Testis (tissue), 3 donors: Measurements from ENCODE around the gene C1orf21. TPM values are rescaled to one million over a fixed set of nuclear protein-coding genes. Genes with fewer than 3 reads are reported as not detected.

Experiments
- DNase-seq: peaks from one replicate; pipeline ENCODE4 v3.0.0-alpha.2; 2019
- H3K27ac ChIP-seq, 2 donors: fragments of 200-600 bp; sonication (generic); one replicate each; pipeline ENCODE4 v1.5.1; 2019
- H3K27me3 ChIP-seq: fragments of 200-600 bp; sonication (generic); one replicate; pipeline ENCODE4 v1.5.1; 2019
- H3K36me3 ChIP-seq: fragments of 200-600 bp; sonication (generic); one replicate; pipeline ENCODE4 v1.5.1; 2017; ENCODE audit warnings: low read depth; ENCODE audit errors: missing control alignments
- H3K4me1 ChIP-seq: fragments of 200-600 bp; sonication (generic); one replicate; pipeline ENCODE4 v1.5.1; 2019
- H3K4me3 ChIP-seq, 2 donors: fragments of 200-600 bp; sonication (generic); one replicate each; pipeline ENCODE4 v1.5.1; 2017 to 2019
- H3K9me3 ChIP-seq: fragments of 200-600 bp; sonication (generic); one replicate; pipeline ENCODE4 v1.5.1; 2017
- POLR2A ChIP-seq: fragments of 450-650 bp; IDR thresholded peaks from one replicate; pipeline ENCODE4 v1.6.1; 2017; ENCODE audit warnings: antibody characterized with exemption, mild to moderate bottlenecking, moderate library complexity
- WGBS, 2 donors: methylation state at CpG; one replicate each; pipeline ENCODE4 v1.1.5; 2018; 5-methylcytosine and 5-hydroxymethylcytosine counted together
- intact Hi-C: fragments of 100-400 bp; cut with DNase I; formaldehyde crosslinking; loops from one replicate; pipeline ENCODE4 v1.15.1; 2023; ENCODE audit warnings: low total_unique reads
- polyA plus RNA-seq: library from polyadenylated mRNA; stranded (reverse); fragments of 350-450 nt; fragmentation: Illumina TruSeq; extraction: RNeasy Lipid Tissue Mini Kit (QIAGEN cat#74804); gene quantifications from one replicate; pipeline ENCODE4 v1.2.3, GENCODE V29; 2014; ENCODE audit warnings: low read depth, low replicate concordance; ENCODE audit not compliant: insufficient read depth
- total RNA-seq, 2 donors: library from RNA; depleted of rRNA; stranded (reverse); fragments of >200 nt; gene quantifications; one replicate each; pipeline ENCODE4 v1.2.3, GENCODE V29; 2016
- TF ChIP-seq, protein P1 (sequence below), 3 experiments: fragments of 450-650 bp in 2 of 3; fragments of 200-600 bp in 1 of 3; sonication (generic) in 1 of 3; IDR thresholded peaks; one replicate each; pipeline ENCODE4 v1.5.1; 2016 to 2019; ENCODE audit warnings: antibody characterized with exemption in 3 of 3, mild to moderate bottlenecking in 2 of 3, moderate library complexity in 1 of 3

Gene C1orf21
- total and polyA plus RNA-seq, 3 donors from 2014 or later, result 13.9 to 17.2 (median 16.0) TPM

DNA sequence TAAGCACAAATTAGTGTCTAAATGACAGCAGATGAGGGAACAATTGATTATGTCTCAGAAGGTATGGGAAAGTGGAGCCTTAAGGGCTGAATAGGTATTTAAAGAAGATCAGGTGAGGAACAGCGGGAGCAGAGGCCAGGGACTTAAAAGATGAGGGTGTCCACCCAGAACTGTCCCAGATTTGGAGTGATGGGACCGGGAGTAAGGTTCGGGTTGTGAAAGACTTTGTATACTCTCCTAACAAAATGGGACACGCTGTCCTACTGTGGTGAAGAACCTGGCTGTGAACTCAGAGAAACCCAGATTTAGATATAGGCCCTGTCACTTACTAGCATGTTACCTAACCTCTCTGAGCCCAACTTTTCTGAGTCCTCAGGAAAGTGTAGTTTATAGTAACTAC lies 140.6 kb downstream of the C1orf21 start:
- H3K4me1 ChIP-seq, result no peaks in the 10 kb centered on the region
- WGBS, 2 donors, result 93 to 97% methylated on average over 4 of the region's 4 CpGs
- TF ChIP-seq, protein P1, sequence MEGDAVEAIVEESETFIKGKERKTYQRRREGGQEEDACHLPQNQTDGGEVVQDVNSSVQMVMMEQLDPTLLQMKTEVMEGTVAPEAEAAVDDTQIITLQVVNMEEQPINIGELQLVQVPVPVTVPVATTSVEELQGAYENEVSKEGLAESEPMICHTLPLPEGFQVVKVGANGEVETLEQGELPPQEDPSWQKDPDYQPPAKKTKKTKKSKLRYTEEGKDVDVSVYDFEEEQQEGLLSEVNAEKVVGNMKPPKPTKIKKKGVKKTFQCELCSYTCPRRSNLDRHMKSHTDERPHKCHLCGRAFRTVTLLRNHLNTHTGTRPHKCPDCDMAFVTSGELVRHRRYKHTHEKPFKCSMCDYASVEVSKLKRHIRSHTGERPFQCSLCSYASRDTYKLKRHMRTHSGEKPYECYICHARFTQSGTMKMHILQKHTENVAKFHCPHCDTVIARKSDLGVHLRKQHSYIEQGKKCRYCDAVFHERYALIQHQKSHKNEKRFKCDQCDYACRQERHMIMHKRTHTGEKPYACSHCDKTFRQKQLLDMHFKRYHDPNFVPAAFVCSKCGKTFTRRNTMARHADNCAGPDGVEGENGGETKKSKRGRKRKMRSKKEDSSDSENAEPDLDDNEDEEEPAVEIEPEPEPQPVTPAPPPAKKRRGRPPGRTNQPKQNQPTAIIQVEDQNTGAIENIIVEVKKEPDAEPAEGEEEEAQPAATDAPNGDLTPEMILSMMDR (IDR thresholded peaks at IDR 0.05), result no peak
- TF ChIP-seq POLR2A, result no peak
- H3K4me3 ChIP-seq, result no peak overlapping the region
- H3K27ac ChIP-seq, result no peak overlapping the region
- intact Hi-C loops, result no loop called here
- no peak for DNase-seq
- no peaks in the 10 kb centered on the region for H3K36me3 ChIP-seq
- no peaks in the 10 kb centered on the region for H3K9me3 ChIP-seq
- no peaks in the 10 kb centered on the region for H3K27me3 ChIP-seq

- no peaks in the 10 kb centered on the region for H3K36me3 ChIP-seq
- WGBS, 2 donors, result 93% methylated on average over 2 of the region's 2 CpGs
- H3K9me3 ChIP-seq, result no peaks in the 10 kb centered on the region
- no peak overlapping the region for H3K27ac ChIP-seq
- H3K4me3 ChIP-seq, result no peak overlapping the region
- TF ChIP-seq POLR2A, result no peak
- TF ChIP-seq, protein P1 (IDR thresholded peaks at IDR 0.05), result no peak
- H3K4me1 ChIP-seq, result no peaks in the 10 kb centered on the region
- intact Hi-C loops, result no loop called here
- no peak for DNase-seq
- H3K27me3 ChIP-seq, result no peaks in the 10 kb centered on the region
Observed at GRCh38 chr1:184530226-184530625, 143.4 kb downstream of the C1orf21 start.

DNA sequence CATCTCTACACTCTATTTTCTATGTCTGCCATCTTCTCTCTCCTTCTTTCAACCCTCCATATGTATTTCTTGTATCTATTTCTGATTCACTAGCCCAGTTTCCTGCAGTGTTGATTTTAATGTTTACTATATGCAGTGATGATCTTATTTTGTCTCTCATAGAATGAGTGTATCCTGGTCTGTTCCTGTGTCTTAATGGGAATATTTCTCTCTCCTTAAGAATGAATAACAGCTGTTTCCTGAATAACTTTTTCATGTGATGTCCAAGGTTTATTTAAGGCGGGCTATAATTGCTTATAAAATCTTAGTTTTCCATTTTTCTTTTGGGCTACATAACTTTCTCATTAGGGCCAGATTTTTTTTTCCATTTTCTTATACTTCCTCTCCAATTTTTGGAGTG lies 144.5 kb downstream of the C1orf21 start:
- H3K27ac ChIP-seq, result no peak overlapping the region

DNA sequence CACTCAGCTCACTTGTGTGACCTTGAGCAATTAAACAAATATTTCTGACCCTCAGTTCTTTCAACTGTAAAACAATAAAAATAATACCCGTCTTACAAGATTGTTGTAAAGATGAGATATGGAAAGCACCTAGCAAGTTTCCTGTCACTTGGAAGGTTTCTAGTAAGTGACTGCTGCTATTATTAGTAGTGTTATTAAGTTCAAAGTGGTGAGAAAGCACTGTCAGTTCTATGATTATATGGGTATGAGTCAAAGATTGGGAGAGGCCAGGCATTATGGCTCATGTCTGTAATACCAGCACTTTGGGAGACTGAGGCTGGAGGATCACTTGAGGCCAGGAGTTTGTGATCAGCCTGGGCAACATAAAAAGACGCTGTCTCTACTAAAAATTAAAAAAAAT lies 145.4 kb downstream of the C1orf21 start:
- WGBS, 2 donors, result 80 to 89% methylated on average over 2 of the region's 2 CpGs
- H3K36me3 ChIP-seq, result no peaks in the 10 kb centered on the region
- H3K9me3 ChIP-seq, result no peaks in the 10 kb centered on the region
- intact Hi-C loops, result no loop called here
- no peak for DNase-seq
- no peak overlapping the region for H3K4me3 ChIP-seq
- H3K27ac ChIP-seq, result no peak overlapping the region
- TF ChIP-seq, protein P1 (IDR thresholded peaks at IDR 0.05), result no peak
- no peak for TF ChIP-seq POLR2A
- peaks cover 7% of the 10 kb centered on the region for H3K4me1 ChIP-seq
- no peaks in the 10 kb centered on the region for H3K27me3 ChIP-seq

More for the DNA sequence above, 144.5 kb downstream of the C1orf21 start:
- H3K36me3 ChIP-seq, result no peaks in the 10 kb centered on the region
- TF ChIP-seq, protein P1 (IDR thresholded peaks at IDR 0.05), result no peak
- TF ChIP-seq POLR2A, result no peak
- H3K4me1 ChIP-seq, result peaks cover 4% of the 10 kb centered on the region
- H3K4me3 ChIP-seq, result no peak overlapping the region
- H3K9me3 ChIP-seq, result no peaks in the 10 kb centered on the region
- intact Hi-C loops, result no loop called here
- no peak for DNase-seq
- WGBS, 2 donors, result 86 to 88% methylated on average over 1 of the region's 1 CpG
- no peaks in the 10 kb centered on the region for H3K27me3 ChIP-seq

DNA sequence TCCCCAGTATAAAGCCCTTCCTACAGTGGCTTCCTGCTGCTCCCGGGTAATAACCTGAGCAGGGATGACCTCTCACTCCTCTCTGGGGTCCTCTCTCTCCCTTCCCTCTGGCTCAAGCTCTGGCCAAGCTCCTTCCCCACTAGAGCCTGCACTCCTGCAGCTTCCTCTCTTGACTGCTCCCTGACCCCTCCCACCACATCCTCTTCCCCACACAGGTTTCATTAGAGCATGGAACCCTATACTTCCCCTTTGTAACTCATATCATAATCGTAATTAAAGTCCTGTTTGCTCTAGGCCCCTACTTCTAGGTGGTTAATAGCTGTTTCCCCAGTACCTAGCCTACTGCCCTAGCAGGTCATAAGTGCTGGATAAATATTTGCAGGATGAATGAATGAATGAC lies 146.2 kb downstream of the C1orf21 start:
- intact Hi-C loops, result no loop called here
- Histone ChIP-seq H3K9me3 (no peaks in the 10 kb centered on the region), H3K27me3 (no peaks in the 10 kb centered on the region), H3K27ac (no peak overlapping the region), H3K4me3 (no peak overlapping the region), H3K4me1 (peaks cover 7% of the 10 kb centered on the region), H3K36me3 (no peaks in the 10 kb centered on the region)
- WGBS, 2 donors, result 79 to 95% methylated on average over 2 of the region's 2 CpGs
- TF ChIP-seq, protein P1 (IDR thresholded peaks at IDR 0.05), result no peak
- TF ChIP-seq POLR2A, result no peak
- no peak for DNase-seq
